Hypothalamus (tissue), 51 donors: ENCODE measurements around the gene CEBPB.
"Not testable (repeated sequence)": the region's sequence is repeated elsewhere in the genome, so short reads cannot be mapped to it uniquely, and the experiment has no call there.

Experiments used
- DNase-seq, 51 donors: peaks; one replicate each; lab custom pipeline; 2025; lab: John Stamatoyannopoulos, UW

Gene CEBPB

DNA sequence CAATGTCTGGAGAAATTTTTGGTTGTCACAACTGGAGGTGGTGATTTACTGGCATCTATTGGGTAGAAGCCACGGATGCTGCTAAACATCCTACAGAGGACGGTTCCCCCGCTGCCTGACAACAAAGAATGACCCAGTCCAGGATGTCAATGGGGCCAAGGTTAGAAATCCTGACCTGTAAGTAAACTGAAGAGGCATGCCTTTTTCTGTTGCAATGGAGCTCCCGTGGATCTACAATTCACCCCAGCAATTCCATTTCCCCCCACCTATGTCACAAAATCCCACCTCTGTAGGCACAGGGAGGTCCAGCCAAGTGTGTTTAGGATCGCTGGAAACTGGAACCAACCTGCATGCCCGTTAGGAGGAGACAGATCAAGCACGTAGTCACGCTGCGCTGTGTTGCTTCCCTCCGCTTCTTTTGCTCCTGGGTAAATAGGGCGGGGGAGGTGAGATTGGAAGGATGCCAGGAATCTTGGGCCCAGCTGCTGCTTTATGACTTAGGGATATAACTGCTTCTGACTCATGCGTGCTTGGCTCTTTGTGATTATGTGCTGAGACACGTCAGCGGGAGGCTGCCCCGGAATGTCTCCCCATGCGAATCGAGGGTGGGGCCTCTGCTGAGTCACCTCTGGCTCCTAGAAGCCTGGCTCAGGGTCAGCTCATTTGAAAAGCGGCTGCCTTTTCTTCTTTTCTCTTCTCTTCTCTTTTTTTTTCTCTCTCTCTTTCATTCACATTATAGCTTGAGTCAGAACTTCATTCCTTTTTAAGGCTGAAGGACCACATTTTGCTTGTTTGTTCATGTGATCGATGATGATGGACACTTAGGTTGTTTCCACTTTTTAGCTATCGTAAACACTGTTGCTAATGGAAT is 24.7 kb upstream of the CEBPB start:
- DNase-seq, result peak in 48 of 51 donors; percentile 19 to 96 (median 64)

- peak in 43 of 51 donors; percentile 5 to 86 (median 50) for DNase-seq
Measured at GRCh38 chr20:50169329-50169823, 21.3 kb upstream of the CEBPB start.

GRCh38 chr20:50170549-50171220 is 19.9 kb upstream of the CEBPB start:
- no peak for DNase-seq

- peak in 35 of 51 donors; percentile 11 to 71 (median 49) for DNase-seq
Measured at GRCh38 chr20:50172347-50173013, 18.1 kb upstream of the CEBPB start.

GRCh38 chr20:50174456-50174855 is 16.2 kb upstream of the CEBPB start:
- DNase-seq, result no peak

- no peak for DNase-seq
Measured at GRCh38 chr20:50175938-50176933, 14.4 kb upstream of the CEBPB start.

DNA sequence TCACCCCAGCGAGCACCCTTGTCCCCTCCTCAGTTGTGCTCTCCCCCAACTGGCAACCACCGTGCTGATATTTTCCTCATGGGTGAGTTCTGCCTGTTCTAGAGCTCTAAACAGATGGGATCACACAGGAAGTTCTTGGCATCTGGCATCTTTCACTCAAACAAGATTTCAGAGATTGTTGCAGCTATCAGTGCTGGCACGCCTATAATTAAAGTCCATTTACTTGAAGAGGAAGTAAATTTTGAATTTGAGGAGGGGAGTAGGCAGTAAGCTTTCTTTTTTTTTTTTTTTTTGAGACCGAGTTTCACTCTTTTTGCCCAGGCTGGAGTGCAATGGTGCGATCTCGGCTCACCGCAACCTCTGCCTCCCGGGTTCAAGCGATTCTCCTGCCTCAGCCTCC is 12.0 kb upstream of the CEBPB start:
- not testable (repeated sequence) for DNase-seq

GRCh38 chr20:50181344-50181743 is 9.3 kb upstream of the CEBPB start:
- no peak for DNase-seq

GRCh38 chr20:50182346-50182745 is 8.3 kb upstream of the CEBPB start:
- DNase-seq, result no peak

DNA sequence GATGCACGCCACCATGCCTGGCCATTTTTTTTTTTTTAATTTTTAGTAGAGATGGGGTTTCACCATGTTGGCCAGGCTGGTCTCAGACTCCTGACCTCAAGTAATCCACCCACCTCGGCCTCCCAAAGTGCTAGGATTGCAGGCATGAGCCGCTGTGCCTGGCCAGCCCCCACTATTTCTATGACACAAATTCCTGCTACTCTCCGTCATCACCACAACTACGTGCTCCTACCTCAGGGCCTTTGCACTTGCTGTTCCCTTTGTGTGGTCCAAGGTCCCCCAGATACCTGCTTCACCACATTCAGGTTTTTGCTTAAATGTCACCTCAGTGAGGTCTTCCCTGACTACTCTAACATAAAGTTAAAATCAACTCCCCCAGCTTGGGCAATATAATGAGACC is 5.2 kb upstream of the CEBPB start:
- DNase-seq, result no peak

- DNase-seq, result peak in 50 of 51 donors; percentile 21 to 100 (median 82)
Measured at GRCh38 chr20:50186151-50186885, 4.3 kb upstream of the CEBPB start.

DNA sequence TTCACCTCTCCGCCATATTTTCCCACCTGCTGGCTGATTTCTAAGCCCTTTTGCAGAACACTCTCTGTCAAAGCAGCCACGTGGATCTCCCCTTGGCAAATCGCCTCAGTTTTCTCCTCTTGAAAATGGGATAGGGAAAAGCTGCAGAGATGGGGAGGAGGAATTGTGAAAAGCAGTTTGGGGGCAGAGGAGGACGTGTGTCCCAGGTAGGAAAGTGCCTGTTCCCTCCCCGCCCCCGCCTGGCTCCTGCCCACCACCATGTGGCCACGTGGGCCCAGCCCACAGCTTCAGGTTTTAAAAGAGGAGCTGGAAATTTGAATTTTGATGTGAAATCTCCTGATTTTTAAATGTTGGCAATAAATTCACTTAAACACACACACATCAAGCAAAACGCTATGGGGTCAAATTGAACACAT is 3.6 kb upstream of the CEBPB start:
- DNase-seq, result no peak

GRCh38 chr20:50187403-50188051 is 3.1 kb upstream of the CEBPB start:
- no peak for DNase-seq

GRCh38 chr20:50188287-50188688 is 2.3 kb upstream of the CEBPB start:
- DNase-seq, result no peak

GRCh38 chr20:50188879-50189680 is 1.6 kb upstream of the CEBPB start:
- DNase-seq, result no peak

DNA sequence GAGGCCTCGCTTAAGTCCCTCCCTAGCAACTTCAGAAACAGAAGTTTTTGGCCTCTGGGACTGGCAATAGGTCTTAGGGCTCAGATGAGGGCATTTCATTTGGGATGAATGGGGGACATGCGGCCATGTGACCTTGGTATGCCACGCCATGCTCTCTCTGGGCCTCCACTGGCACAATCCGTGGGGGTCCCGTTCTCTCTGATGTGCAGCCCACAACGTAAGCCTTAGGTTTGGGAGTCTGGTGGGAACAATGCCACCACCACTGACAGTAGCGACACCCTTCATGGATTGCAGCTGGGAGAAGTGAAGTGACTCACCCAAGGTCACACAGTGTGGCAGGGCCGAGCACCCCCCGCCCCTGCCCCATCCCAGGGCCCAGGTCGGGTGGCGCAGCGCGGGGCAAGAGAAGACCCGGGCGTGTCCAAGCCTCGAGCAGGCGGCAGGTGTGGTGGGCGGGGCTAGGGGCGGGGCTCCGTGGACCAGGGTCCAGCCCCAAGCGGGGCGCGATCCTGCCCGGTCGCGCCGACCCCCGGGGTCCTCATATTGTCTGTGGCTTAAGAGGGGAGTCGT is 864 bp upstream of the CEBPB start:
- peak in 1 of 51 donors; percentile 26 for DNase-seq

GRCh38 chr20:50191065-50191543 is 474 bp downstream of the CEBPB start:
- peak in 19 of 51 donors; percentile 27 to 69 (median 52) for DNase-seq
